Coronary artery (tissue), 2 donors: Measurements from ENCODE around the gene SLIT3.

Experiments used
- DNase-seq: peaks from one replicate; pipeline ENCODE4 v3.0.0-alpha.2; 2017; ENCODE audit warnings: low spot score
- H3K27ac ChIP-seq, 2 donors: fragments of 200-600 bp; sonication (generic); one replicate each; pipeline ENCODE4 v1.5.1; 2016 to 2019
- H3K4me3 ChIP-seq: fragments of 200-600 bp; sonication (generic); 2 replicates; pipeline ENCODE4 v1.5.1; 2016; ENCODE audit warnings: mild to moderate bottlenecking, moderate library complexity
- CTCF ChIP-seq: fragments of 200-600 bp; sonication (generic); IDR thresholded peaks from one replicate; pipeline ENCODE4 v1.5.1; 2019; ENCODE audit warnings: antibody characterized with exemption

The SLIT3 gene

DNA sequence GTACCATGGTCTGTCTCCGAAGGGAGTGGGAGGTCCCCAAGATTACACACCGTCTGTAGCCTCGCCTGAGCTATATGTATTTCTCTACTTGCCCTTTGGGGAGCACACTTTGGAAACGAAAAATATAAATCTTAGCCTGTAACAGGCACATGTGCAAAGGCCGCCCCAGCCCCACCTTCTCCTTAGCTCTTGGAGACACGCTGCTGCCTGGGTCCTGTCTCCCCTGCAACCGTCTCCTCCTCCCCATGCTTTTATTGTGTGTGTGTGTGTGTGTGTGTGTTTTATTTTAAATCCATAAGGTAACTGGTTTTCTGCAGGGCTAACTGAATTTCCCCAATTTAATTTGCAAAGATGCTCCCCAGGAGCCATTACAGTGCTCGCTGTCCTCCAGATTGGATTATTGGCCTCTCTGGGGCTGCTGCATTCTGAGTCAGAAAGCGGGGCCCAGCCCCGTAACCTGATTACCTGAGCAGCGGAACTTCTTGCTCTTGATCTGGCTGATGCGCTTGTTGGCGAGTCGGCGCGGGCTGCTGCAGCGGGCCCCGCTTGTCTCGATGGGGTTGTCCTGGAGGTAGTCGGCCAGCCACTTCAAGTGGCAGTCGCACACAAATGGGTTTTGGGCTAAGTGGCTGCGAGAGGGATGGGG, 528.5 kb downstream of the SLIT3 start:
- no peak for DNase-seq
- H3K27ac ChIP-seq = no peak overlapping the region
- H3K4me3 ChIP-seq = no peak overlapping the region
- TF ChIP-seq CTCF = no peak

- no peak for DNase-seq
- no peak for TF ChIP-seq CTCF
- no peak overlapping the region for H3K4me3 ChIP-seq
- no peak overlapping the region for H3K27ac ChIP-seq
Observed at GRCh38 chr5:168771678-168772077, 529.3 kb downstream of the SLIT3 start.

- no peak overlapping the region for H3K27ac ChIP-seq
- TF ChIP-seq CTCF = no peak
- H3K4me3 ChIP-seq = no peak overlapping the region
- DNase-seq = no peak
Observed at GRCh38 chr5:168770996-168771395, 529.9 kb downstream of the SLIT3 start.

DNA sequence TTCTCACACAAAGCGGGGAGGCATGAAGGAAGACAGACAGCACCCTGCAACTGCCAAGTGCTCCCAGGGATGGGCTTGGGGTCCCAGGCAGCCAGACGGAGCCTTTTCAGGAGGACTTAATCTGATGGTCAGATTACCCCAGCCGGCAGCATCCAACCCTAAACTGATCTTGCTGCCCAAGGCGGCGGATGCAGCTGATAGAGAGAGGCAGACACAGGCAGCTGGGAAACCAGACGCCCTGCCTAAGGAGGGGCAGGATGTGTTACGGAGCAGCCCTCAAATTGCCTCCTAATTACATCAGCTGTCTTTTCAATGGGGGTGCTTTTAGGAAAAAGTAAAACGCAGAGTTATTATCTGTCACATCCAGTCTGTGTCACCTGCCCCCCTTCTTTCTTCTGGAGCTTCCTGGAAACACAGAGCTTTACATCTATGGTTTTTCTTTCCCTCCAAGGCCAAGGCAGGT, 530.9 kb downstream of the SLIT3 start:
- no peak overlapping the region for H3K27ac ChIP-seq
- no peak for TF ChIP-seq CTCF
- DNase-seq = no peak
- H3K4me3 ChIP-seq = no peak overlapping the region

DNA sequence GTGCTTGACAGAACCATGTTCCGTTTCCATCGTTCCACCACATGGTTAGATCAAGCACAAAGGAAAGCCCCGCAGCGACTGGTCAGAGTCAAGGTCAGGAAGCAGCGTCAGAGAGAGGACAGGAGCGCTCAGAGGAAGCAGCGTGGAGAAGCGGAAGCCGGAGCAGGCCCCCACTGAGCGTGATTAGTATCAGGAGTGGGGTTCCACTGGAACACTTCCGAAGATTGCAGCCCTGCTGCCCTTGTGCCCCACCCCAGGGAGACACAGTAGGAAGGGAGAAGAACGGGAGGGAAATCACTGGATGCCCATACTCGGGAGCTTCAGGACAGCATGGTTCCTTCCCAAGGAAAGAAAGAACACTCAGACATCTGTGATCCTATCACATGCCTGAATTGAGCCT, 532.8 kb downstream of the SLIT3 start:
- Histone ChIP-seq H3K4me3 (no peak overlapping the region), H3K27ac (no peak overlapping the region)
- no peak for TF ChIP-seq CTCF
- DNase-seq = no peak

- no peak for DNase-seq
- peak overlapping the region; percentile 56 to 75 for H3K27ac ChIP-seq
- TF ChIP-seq CTCF = no peak
- no peak overlapping the region for H3K4me3 ChIP-seq
Observed at GRCh38 chr5:168766426-168766700, 534.6 kb downstream of the SLIT3 start.

DNA sequence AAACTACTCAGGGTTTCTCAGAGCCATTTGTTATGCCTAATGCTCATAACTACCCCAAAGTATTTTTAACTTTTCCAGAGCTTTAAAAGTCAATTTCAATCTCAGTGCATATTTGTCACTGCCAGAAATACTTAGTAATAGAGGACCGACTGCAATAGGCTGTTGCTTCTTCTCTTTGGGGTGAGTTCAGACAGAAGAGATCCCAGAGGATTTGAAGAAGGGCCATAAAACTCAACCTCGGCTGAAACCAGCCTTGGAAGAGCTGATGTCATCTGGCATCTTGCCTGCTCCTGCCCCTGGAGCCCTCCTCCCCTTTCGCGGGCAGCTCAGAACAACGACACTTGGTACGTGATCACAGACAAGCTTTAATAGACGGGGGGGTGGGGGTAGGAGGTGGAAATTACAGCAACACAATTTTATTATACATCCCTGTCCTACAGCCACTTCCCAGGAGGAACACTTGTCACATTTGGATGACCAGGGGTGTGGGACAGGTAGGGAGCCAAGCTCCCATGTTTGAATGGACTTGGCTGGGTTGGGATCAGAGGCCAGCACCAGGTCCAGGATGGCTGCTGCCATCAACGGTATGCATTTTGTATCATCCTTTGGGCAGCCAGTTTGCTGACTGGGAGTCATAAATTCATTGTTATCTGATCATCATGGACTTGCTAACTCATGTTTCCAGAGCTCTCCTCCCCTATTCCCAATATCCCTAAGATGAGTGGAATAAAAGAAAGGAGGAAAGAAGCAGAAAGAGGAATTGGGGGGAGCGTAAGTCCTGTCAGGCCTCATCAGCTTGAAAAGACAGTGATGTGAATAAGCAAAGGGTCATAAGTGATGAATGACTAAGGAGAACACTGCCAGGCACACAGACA, 535.2 kb downstream of the SLIT3 start:
- no peak for DNase-seq
- TF ChIP-seq CTCF = no peak
- Histone ChIP-seq H3K27ac (peak overlapping the region; percentile 56 to 75), H3K4me3 (peak overlapping the region; percentile 8)
